Measurements from ENCODE around the gene HOXA13. TPM values are rescaled to one million over a fixed set of nuclear protein-coding genes. Genes with fewer than 3 reads are reported as not detected.

Gene HOXA13
- total RNA-seq, 1 experiment from 2014 or later, result not detected

DNA sequence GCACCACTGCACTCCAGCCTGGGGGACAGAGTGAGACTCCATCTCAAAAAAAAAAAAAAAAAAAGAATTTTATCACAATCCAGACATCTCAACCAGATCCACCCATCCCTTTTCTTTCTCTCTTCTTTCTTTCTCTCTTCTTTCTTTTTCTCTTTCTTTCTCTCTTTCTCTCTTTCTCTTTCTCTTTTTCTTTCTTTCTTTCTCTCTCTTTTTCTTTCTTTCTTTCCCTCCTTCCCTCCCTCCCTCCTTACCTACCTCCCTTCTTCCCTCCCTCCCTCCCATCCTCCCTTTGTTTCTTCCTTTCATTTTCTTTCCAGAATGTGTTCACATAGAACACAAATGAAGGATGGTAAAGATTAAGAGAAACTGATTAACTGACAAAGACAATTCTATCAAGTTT is 18.1 kb upstream of the HOXA13 start:
- DNase-seq (ENCODE audit: unreplicated experiment), result no peak
- no peaks in the 10 kb centered on the region for H3K36me3 Mint-ChIP-seq (ENCODE audit: insufficient read depth, unreplicated experiment)
- no TSS peak for BruUV-seq (replicated peaks)
- H3K27ac Mint-ChIP-seq (ENCODE audit: low read depth, unreplicated experiment), result no peak overlapping the region
- H3K4me1 Mint-ChIP-seq (ENCODE audit: insufficient read depth, unreplicated experiment), result peaks cover 7% of the 10 kb centered on the region
- no peaks in the 10 kb centered on the region for H3K9me3 Mint-ChIP-seq (ENCODE audit: unreplicated experiment)
- TF ChIP-seq, protein P1, sequence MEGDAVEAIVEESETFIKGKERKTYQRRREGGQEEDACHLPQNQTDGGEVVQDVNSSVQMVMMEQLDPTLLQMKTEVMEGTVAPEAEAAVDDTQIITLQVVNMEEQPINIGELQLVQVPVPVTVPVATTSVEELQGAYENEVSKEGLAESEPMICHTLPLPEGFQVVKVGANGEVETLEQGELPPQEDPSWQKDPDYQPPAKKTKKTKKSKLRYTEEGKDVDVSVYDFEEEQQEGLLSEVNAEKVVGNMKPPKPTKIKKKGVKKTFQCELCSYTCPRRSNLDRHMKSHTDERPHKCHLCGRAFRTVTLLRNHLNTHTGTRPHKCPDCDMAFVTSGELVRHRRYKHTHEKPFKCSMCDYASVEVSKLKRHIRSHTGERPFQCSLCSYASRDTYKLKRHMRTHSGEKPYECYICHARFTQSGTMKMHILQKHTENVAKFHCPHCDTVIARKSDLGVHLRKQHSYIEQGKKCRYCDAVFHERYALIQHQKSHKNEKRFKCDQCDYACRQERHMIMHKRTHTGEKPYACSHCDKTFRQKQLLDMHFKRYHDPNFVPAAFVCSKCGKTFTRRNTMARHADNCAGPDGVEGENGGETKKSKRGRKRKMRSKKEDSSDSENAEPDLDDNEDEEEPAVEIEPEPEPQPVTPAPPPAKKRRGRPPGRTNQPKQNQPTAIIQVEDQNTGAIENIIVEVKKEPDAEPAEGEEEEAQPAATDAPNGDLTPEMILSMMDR (IDR thresholded peaks at IDR 0.05; ENCODE audit: unreplicated experiment), result no peak
- no peaks in the 10 kb centered on the region for H3K27me3 Mint-ChIP-seq (ENCODE audit: insufficient read depth, unreplicated experiment)
- ChIA-PET POLR2A (interaction anchor here (0.6 to 1.5 kb wide), 2 partner anchors 11 to 113 kb away, joined by 3 read pairs; no protein-coding TSS in a partner anchor), CTCF (interaction anchor here (0.6 to 1.0 kb wide), 2 partner anchors 256 to 358 kb away, joined by 3 read pairs; no protein-coding TSS in a partner anchor)
- no peak overlapping the region for H3K4me3 Mint-ChIP-seq (ENCODE audit: unreplicated experiment)
- intact Hi-C loops (cut with micrococcal nuclease), result no loop called here

DNA sequence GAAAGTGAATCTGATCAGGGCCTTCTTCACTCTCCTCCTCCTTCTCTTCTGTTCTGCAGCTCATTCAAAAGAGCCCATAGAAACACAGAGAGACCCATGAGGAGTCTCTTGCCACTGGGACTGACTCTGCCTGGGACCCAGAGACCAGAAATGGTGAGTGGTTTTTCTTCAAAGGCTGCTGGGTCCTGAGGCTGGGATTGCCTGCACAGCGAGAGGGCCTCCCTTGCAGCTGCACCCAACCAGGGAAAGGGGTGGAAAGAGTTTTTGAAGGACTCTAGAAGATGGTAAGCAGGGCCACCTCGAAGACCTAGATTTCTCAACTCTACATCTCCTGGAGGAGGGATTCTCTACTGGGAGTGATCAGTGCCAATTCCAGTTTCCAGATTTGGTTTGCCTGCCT is 15.5 kb upstream of the HOXA13 start:
- CTCF ChIA-PET, result interaction anchor here (0.7 kb wide), 1 partner anchor 1005 kb away, joined by 3 read pairs; no protein-coding TSS in a partner anchor
- Mint-ChIP-seq H3K36me3 (ENCODE audit: insufficient read depth, unreplicated experiment) (no peaks in the 10 kb centered on the region), H3K27ac (ENCODE audit: low read depth, unreplicated experiment) (no peak overlapping the region), H3K4me3 (ENCODE audit: unreplicated experiment) (no peak overlapping the region), H3K9me3 (ENCODE audit: unreplicated experiment) (no peaks in the 10 kb centered on the region), H3K4me1 (ENCODE audit: insufficient read depth, unreplicated experiment) (no peaks in the 10 kb centered on the region), H3K27me3 (ENCODE audit: insufficient read depth, unreplicated experiment) (no peaks in the 10 kb centered on the region)
- POLR2A ChIA-PET, result interaction anchor here (0.6 kb wide), 1 partner anchor 179 kb away, joined by 3 read pairs; no protein-coding TSS in a partner anchor
- BruUV-seq (replicated peaks), result no TSS peak
- intact Hi-C loops (cut with micrococcal nuclease), result no loop called here
- DNase-seq (ENCODE audit: unreplicated experiment), result no peak
- TF ChIP-seq, protein P1 (IDR thresholded peaks at IDR 0.05; ENCODE audit: unreplicated experiment), result no peak

DNA sequence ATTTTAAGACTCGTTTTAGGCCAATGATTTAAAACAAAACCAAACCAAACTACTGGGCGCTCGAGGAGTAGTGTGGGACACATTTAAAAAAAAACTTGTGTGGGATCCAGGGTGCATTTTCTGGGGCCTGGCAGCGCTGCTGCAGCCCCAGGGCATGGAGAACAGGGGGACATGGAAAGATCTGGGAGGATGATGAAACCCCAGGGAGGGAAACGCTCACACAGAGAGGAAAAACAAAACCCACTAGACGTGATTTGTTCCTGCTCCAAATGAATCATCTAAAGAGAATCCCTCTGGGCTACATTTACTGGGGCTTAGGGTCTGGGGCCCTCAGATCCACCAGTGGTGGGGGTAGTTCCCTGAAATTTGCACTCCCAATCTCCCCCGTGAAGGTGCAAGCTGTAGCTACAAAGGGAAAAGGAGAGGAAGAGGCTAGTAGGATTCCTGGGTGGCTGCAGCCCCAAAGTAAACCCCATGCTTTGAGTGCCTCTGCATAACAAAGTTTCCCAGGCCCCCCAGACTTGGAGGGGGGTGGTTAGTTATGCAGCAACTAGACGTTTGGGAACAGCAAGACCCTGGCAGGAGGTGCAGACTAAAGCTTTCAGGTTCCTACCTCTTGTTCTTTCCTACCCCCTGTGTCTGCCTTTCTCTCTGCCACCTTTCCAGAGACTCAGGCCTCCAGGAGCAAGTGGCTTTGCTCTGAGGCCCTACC is 14.5 kb upstream of the HOXA13 start:
- DNase-seq (ENCODE audit: unreplicated experiment), result no peak
- H3K27ac Mint-ChIP-seq (ENCODE audit: low read depth, unreplicated experiment), result no peak overlapping the region
- intact Hi-C loops (cut with micrococcal nuclease), result no loop called here
- ChIA-PET CTCF (interaction anchor here (0.6 kb wide), 1 partner anchor 390 kb away, joined by 3 read pairs; no protein-coding TSS in a partner anchor), POLR2A (no interaction called here)
- BruUV-seq (replicated peaks), result no TSS peak
- no peaks in the 10 kb centered on the region for H3K27me3 Mint-ChIP-seq (ENCODE audit: insufficient read depth, unreplicated experiment)
- no peaks in the 10 kb centered on the region for H3K9me3 Mint-ChIP-seq (ENCODE audit: unreplicated experiment)
- H3K4me3 Mint-ChIP-seq (ENCODE audit: unreplicated experiment), result no peak overlapping the region
- H3K4me1 Mint-ChIP-seq (ENCODE audit: insufficient read depth, unreplicated experiment), result no peaks in the 10 kb centered on the region
- no peaks in the 10 kb centered on the region for H3K36me3 Mint-ChIP-seq (ENCODE audit: insufficient read depth, unreplicated experiment)
- TF ChIP-seq, protein P1 (IDR thresholded peaks at IDR 0.05; ENCODE audit: unreplicated experiment), result no peak

DNA sequence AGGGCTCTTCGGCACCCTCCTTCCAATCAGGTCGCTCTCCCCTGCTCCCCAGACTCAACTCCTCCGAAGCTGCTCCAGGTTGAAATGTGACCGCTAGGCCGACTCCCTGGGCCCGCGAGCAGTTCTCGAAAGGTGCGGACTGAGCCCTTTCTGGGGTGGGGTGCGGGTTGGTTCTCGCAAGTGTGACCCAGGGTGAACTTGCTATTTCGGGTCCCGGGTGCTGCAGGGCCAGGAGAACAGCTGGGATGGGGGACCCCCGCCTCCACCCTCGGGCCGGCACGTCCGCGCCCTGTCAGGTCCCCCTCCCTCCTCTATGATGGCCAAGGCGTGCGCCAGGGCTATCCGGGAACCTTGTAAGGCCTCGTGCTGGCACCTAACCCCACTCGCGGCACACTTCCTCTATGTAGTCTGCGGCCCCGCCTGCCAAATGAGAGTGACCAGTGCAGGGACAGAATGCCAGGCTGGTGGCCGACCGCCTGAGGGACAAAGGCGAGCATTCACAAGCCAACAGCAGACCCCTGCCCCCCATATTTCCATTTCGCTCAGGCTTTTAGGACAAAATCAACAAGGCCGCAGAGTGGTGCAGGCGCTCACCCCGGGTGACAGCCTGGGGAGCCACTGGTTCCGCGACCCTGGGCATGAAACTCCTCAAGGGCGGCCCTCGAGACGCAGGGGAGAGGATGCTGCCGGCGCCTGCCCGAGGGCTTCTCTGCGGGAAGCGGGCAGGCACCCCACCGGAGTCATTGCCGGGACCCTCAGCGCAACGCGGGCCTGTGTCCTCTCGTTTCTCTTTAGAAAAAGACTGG is 13.7 kb upstream of the HOXA13 start:
- H3K9me3 Mint-ChIP-seq (ENCODE audit: unreplicated experiment), result no peaks in the 10 kb centered on the region
- no peak for DNase-seq (ENCODE audit: unreplicated experiment)
- TF ChIP-seq, protein P1 (IDR thresholded peaks at IDR 0.05; ENCODE audit: unreplicated experiment), result no peak
- no TSS peak for BruUV-seq (replicated peaks)
- POLR2A ChIA-PET, result no interaction called here
- no peak overlapping the region for H3K27ac Mint-ChIP-seq (ENCODE audit: low read depth, unreplicated experiment)
- H3K4me1 Mint-ChIP-seq (ENCODE audit: insufficient read depth, unreplicated experiment), result no peaks in the 10 kb centered on the region
- no peak overlapping the region for H3K4me3 Mint-ChIP-seq (ENCODE audit: unreplicated experiment)
- no peaks in the 10 kb centered on the region for H3K27me3 Mint-ChIP-seq (ENCODE audit: insufficient read depth, unreplicated experiment)
- intact Hi-C loops (cut with micrococcal nuclease), result no loop called here
- CTCF ChIA-PET, result interaction anchor here (0.6 to 1.8 kb wide), 2 partner anchors 391 to 393 kb away, joined by 3 to 5 read pairs; no protein-coding TSS in a partner anchor
- no peaks in the 10 kb centered on the region for H3K36me3 Mint-ChIP-seq (ENCODE audit: insufficient read depth, unreplicated experiment)

Data from MCF 10A (cell line).